PFSK-1 (cell line): ENCODE data around the gene PLCH2.

Experiments
- FOXP2 ChIP-seq: optimal IDR thresholded peaks from 2 replicates; pipeline ENCODE3; 2011; ENCODE audit warnings: borderline replicate concordance, control low read depth, inconsistent platforms; ENCODE audit not compliant: insufficient read depth; ENCODE audit errors: extremely low read length, extremely low read depth
- POLR2AphosphoS5 ChIP-seq: IDR thresholded peaks from 2 replicates; pipeline ENCODE4 v1.6.1; 2012; ENCODE audit warnings: low read depth, mild to moderate bottlenecking, control low read depth, low read length, moderate library complexity
- REST ChIP-seq, 2 experiments: IDR thresholded peaks; 2 replicates each; pipeline versions ENCODE4 v1.6.1 to v1.8.0; 2011 to 2012; ENCODE audit warnings: low read depth in 2 of 2, low read length in 2 of 2, control low read depth in 1 of 2, inconsistent platforms in 1 of 2, mild to moderate bottlenecking in 1 of 2, moderate library complexity in 1 of 2; ENCODE audit not compliant: insufficient read depth in 1 of 2
- SIN3A ChIP-seq: IDR thresholded peaks from 2 replicates; pipeline ENCODE4 v1.6.1; 2012; ENCODE audit warnings: mild to moderate bottlenecking, low read length, moderate library complexity, borderline replicate concordance; ENCODE audit not compliant: insufficient read depth
- TAF1 ChIP-seq: IDR thresholded peaks from 2 replicates; pipeline ENCODE4 v1.6.1; 2012; ENCODE audit warnings: low read length, control low read depth, borderline replicate concordance; ENCODE audit not compliant: insufficient read depth

Gene PLCH2

GRCh38 chr1:2445162-2445822 lies 30.8 kb upstream of the PLCH2 start:
- no peak for TF ChIP-seq POLR2AphosphoS5

- no peak for TF ChIP-seq POLR2AphosphoS5
- no peak for TF ChIP-seq TAF1
- no peak for TF ChIP-seq REST (IDR thresholded peaks at IDR 0.05; ENCODE audit: insufficient read depth in 1 of 2, low read depth in 2 of 2, low read length in 2 of 2)
- no peak for TF ChIP-seq SIN3A
- no peak for TF ChIP-seq FOXP2
These were observed 30.3 kb upstream of the PLCH2 start for GRCh38 chr1:2445823-2446215.

DNA sequence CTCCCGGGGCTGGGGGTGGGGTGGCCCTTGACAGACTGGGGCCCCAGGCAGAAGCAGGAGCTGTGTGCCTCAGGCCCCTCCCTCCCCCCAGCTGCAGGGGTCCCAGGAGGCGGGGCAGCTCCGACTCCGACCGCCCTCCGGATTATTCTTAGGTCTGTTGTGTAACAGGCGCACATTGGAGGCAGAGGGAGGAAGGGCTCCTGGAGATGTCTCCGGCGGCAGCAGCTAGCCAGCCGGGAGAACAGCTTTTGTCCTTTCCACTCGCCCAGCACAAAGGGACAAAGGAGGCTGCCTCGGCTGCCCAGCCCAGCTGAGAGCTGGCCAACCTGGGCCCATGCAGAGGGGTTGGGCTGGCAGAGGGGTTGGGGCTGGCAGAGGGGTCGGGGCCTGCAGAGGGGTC lies 29.7 kb upstream of the PLCH2 start:
- TF ChIP-seq FOXP2, result no peak
- TF ChIP-seq POLR2AphosphoS5, result no peak
- TF ChIP-seq REST (IDR thresholded peaks at IDR 0.05; ENCODE audit: insufficient read depth in 1 of 2, low read depth in 2 of 2, low read length in 2 of 2), result no peak
- no peak for TF ChIP-seq SIN3A

GRCh38 chr1:2446861-2447260 lies 29.2 kb upstream of the PLCH2 start:
- no peak for TF ChIP-seq TAF1
- TF ChIP-seq FOXP2, result no peak
- no peak for TF ChIP-seq REST (IDR thresholded peaks at IDR 0.05; ENCODE audit: insufficient read depth in 1 of 2, low read depth in 2 of 2, low read length in 2 of 2)
- no peak for TF ChIP-seq POLR2AphosphoS5
- no peak for TF ChIP-seq SIN3A

DNA sequence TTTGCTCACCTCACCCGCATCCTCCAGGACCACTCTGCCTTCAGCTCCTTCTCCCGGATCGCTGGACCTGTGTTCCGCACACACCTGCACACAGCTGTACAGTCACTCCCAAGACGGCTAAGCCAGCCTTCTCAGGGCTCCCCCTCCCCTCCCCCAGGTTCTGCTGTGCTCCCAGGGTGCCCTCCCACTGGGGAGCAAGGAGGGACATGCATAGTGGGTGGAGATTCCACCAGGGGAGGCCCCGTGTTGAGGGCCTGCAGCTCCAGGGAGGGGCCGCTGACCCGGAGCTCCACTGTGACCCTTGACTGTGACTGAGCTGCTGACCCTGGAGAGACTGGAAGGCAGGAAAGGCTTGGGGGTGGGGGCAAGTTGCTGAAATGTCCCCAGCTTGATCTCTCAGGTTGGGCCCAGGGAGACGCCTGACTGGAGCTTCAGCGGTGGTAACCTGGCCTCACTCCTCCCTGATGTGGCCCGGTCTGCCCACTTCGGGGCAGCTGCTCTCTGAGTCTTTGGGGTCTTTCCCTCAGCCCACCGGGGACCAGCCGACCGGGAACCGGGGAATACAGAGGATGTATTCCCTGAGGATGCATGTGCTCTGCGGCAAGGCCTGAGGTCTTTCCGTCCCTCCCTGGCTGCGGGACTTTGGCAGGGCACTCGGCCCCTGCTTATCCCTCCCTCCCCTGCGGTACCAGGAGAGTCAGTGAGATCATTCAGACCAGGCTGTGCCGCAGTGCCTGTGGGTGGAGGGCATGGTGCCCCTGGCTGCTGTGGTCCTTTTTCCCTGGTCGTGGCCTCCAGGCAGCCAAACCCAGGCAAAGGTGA lies 28.6 kb upstream of the PLCH2 start:
- no peak for TF ChIP-seq SIN3A
- no peak for TF ChIP-seq POLR2AphosphoS5
- no peak for TF ChIP-seq FOXP2
- no peak for TF ChIP-seq REST (IDR thresholded peaks at IDR 0.05; ENCODE audit: insufficient read depth in 1 of 2, low read depth in 2 of 2, low read length in 2 of 2)
- TF ChIP-seq TAF1, result no peak
